Parathyroid adenoma (tissue), 2 donors: Measurements from ENCODE around the gene GIGYF1.
A peak's percentile ranks its signal among the peaks of the same experiment; 100 is the strongest.

Experiments used
- H2AFZ ChIP-seq: fragments of 300-600 bp; sonication (generic); one replicate; pipeline ENCODE4 v1.7.0; 2017; ENCODE audit warnings: antibody characterized with exemption, mild to moderate bottlenecking
- H3K27ac ChIP-seq: fragments of 300-600 bp; sonication (generic); one replicate; pipeline ENCODE4 v1.7.0; 2017
- H3K27me3 ChIP-seq: fragments of 300-600 bp; sonication (generic); one replicate; pipeline ENCODE4 v1.7.0; 2017; ENCODE audit warnings: low read length; ENCODE audit not compliant: control insufficient read depth, insufficient read depth
- H3K36me3 ChIP-seq: fragments of 300-600 bp; sonication (generic); one replicate; pipeline ENCODE4 v1.7.0; 2017; ENCODE audit warnings: low read length; ENCODE audit not compliant: control insufficient read depth, insufficient read depth
- H3K4me1 ChIP-seq: fragments of 300-600 bp; sonication (generic); one replicate; pipeline ENCODE4 v1.7.0; 2017; ENCODE audit warnings: control low read depth
- H3K4me2 ChIP-seq: fragments of 300-600 bp; sonication (generic); one replicate; pipeline ENCODE4 v1.7.0; 2017; ENCODE audit warnings: low read length
- H3K4me3 ChIP-seq: fragments of 300-600 bp; sonication (generic); one replicate; pipeline ENCODE4 v1.7.0; 2017; ENCODE audit warnings: low read depth, low read length
- H3K79me2 ChIP-seq: fragments of 300-600 bp; sonication (generic); one replicate; pipeline ENCODE4 v1.7.0; 2017; ENCODE audit warnings: control low read depth
- H3K9ac ChIP-seq: fragments of 300-600 bp; sonication (generic); one replicate; pipeline ENCODE4 v1.7.0; 2017; ENCODE audit warnings: mild to moderate bottlenecking
- H3K9me3 ChIP-seq: fragments of 300-600 bp; sonication (generic); one replicate; pipeline ENCODE4 v1.7.0; 2017; ENCODE audit warnings: low read length; ENCODE audit not compliant: control insufficient read depth
- TF ChIP-seq, protein P1 (sequence below): fragments of 300-600 bp; sonication (generic); IDR thresholded peaks from one replicate; pipeline ENCODE4 v1.7.0; 2017; ENCODE audit warnings: antibody characterized with exemption, mild to moderate bottlenecking
- donor health status: primary hyperparathyroidism.

The GIGYF1 gene

DNA sequence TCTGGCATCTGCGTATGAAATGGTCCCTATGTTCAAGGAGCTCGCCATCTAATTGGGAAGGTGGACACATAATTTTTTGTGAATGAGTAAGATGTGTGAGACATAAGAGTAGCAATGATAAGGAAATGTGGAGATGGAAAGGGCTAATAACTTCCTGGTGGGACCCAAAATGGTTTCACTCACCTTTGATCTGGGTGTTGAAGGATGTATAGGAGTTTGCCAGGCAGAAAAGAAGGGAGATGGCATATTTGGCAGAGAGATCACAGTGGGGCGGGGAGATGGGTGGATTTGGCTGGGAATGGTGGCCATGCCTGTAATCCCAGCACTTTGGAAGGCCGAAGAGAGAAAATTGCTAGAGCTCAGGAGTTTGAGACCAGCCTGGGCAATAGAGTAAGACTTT is 16.4 kb upstream of the GIGYF1 start:
- no peaks in the 10 kb centered on the region for H3K36me3 ChIP-seq
- TF ChIP-seq, protein P1, sequence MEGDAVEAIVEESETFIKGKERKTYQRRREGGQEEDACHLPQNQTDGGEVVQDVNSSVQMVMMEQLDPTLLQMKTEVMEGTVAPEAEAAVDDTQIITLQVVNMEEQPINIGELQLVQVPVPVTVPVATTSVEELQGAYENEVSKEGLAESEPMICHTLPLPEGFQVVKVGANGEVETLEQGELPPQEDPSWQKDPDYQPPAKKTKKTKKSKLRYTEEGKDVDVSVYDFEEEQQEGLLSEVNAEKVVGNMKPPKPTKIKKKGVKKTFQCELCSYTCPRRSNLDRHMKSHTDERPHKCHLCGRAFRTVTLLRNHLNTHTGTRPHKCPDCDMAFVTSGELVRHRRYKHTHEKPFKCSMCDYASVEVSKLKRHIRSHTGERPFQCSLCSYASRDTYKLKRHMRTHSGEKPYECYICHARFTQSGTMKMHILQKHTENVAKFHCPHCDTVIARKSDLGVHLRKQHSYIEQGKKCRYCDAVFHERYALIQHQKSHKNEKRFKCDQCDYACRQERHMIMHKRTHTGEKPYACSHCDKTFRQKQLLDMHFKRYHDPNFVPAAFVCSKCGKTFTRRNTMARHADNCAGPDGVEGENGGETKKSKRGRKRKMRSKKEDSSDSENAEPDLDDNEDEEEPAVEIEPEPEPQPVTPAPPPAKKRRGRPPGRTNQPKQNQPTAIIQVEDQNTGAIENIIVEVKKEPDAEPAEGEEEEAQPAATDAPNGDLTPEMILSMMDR, result no peak
- H3K9ac ChIP-seq, result no peak overlapping the region
- H3K9me3 ChIP-seq, result no peaks in the 10 kb centered on the region
- no peak overlapping the region for H3K4me3 ChIP-seq
- H3K79me2 ChIP-seq, result no peaks in the 10 kb centered on the region
- H3K4me2 ChIP-seq, result no peak overlapping the region
- H3K27ac ChIP-seq, result no peak overlapping the region
- no peaks in the 10 kb centered on the region for H3K27me3 ChIP-seq
- peaks cover 5% of the 10 kb centered on the region for H3K4me1 ChIP-seq
- H2AFZ ChIP-seq, result no peak overlapping the region

DNA sequence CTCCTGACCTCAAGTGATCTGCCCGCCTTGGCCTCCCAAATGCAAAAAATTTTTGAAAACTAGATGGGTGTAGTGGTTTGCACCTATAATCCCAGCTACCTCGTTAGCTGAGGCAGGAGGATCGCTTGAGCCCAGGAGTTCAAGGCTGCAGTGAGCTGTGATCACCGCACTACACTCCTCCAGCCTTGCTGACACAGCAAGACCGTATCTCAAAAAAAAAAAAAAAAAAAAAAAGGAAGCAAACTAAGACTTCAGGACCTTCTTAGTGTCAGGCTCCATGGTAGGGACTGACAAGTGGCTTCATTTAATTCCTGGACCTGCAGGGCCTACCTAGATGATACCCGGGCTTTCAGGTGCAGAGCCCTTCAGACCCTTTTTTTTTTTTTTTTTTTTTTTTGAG is 14.3 kb upstream of the GIGYF1 start:
- Histone ChIP-seq H3K4me1 (peaks cover 5% of the 10 kb centered on the region), H2AFZ (no peak overlapping the region), H3K36me3 (no peaks in the 10 kb centered on the region), H3K27ac (no peak overlapping the region), H3K79me2 (no peaks in the 10 kb centered on the region), H3K9me3 (no peaks in the 10 kb centered on the region), H3K4me3 (no peak overlapping the region), H3K9ac (no peak overlapping the region), H3K27me3 (no peaks in the 10 kb centered on the region), H3K4me2 (no peak overlapping the region)
- TF ChIP-seq, protein P1, result no peak

DNA sequence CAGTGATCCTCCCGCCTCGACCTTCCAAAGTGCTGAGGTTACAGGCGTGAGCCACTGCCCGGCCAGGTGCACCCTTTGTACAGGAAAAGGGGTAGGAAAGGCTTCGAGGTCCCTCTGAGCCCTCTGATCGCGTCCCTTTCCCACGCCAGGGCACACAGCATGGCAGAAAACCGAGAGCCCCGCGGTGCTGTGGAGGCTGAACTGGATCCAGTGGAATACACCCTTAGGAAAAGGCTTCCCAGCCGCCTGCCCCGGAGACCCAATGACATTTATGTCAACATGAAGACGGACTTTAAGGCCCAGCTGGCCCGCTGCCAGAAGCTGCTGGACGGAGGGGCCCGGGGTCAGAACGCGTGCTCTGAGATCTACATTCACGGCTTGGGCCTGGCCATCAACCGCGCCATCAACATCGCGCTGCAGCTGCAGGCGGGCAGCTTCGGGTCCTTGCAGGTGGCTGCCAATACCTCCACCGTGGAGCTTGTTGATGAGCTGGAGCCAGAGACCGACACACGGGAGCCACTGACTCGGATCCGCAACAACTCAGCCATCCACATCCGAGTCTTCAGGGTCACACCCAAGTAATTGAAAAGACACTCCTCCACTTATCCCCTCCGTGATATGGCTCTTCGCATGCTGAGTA is 12.7 kb upstream of the GIGYF1 start:
- H3K9me3 ChIP-seq, result no peaks in the 10 kb centered on the region
- H2AFZ ChIP-seq, result peak overlapping the region; percentile 98
- H3K36me3 ChIP-seq, result no peaks in the 10 kb centered on the region
- peak overlapping the region; percentile 93 for H3K4me2 ChIP-seq
- no peaks in the 10 kb centered on the region for H3K79me2 ChIP-seq
- TF ChIP-seq, protein P1, result no peak
- peaks cover 5% of the 10 kb centered on the region for H3K4me1 ChIP-seq
- peak overlapping the region; percentile 99 for H3K4me3 ChIP-seq
- no peaks in the 10 kb centered on the region for H3K27me3 ChIP-seq
- H3K9ac ChIP-seq, result peak overlapping the region; percentile 96
- peak overlapping the region; percentile 89 for H3K27ac ChIP-seq

DNA sequence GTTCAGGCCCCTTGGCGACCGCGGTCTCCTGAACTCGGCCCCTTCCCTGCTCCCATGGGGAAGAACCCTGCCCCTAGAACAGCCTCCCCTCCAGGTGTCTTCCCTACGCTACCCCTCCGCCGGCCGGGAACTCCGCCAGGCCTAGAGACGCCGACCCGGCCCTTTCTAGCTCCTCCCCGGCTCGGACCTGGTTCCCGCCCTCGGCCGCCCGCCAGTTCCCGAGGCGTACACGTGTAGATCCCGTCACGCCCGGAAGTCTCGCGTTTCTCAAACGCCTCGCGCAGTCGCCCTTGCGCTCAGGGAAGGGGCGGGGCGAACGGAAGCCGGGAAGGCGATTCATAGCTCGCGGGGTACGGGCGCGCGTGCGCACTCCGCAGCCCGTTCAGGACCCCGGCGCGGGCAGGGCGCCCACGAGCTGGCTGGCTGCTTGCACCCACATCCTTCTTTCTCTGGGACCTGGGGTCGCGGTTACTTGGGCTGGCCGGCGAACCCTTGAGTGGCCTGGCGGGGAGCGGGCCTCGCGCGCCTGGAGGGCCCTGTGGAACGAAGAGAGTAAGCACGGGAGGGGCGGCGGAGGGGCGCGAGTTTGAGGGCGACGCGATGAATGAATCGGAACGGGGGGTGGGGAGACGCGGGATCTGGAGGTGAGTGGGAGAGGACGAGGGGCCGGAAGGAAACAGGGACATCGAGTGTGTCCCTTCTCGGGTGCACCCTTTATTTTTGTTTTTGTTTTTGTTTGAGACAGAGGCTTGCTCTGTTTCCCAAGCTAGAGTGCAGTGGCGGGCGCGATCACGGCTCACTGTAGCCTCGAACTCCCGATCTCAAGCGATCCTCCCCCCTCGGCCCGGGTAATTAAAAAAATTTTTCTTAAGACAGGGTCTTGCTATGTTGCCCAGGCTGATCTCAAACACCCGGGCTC is 12.0 kb upstream of the GIGYF1 start, which contains the start of gene POP7:
Gene POP7, plus strand, starts transcription at position 369 of the 919 bp plus-strand sequence. CDS start 710 bp downstream, outside the sequence.
- Histone ChIP-seq H2AFZ (peak within 1 kb of the TSS; percentile 98), H3K4me3 (peak within 1 kb of the TSS; percentile 99), H3K79me2 (no peaks in the 10 kb centered on the region), H3K27me3 (no peaks in the 10 kb centered on the region), H3K36me3 (no peaks in the 10 kb centered on the region), H3K4me2 (peak within 1 kb of the TSS; percentile 93), H3K9ac (peak within 1 kb of the TSS; percentile 96), H3K27ac (peak within 1 kb of the TSS; percentile 89), H3K9me3 (no peaks in the 10 kb centered on the region), H3K4me1 (peaks cover 5% of the 10 kb centered on the region)
- TF ChIP-seq, protein P1, result no peak
